GM08714 (cell line): ENCODE measurements around the gene GALNT11.

Source experiments
- H3K4me3 ChIP-seq: fragments of 200-500 bp; sonication (Bioruptor generic); 2 replicates; pipeline ENCODE4 v1.5.1; 2014; ENCODE audit warnings: mild to moderate bottlenecking, low read length, inconsistent platforms
- ZNF274 ChIP-seq: IDR thresholded peaks from 2 replicates; pipeline ENCODE4 v1.6.1; 2012; ENCODE audit warnings: mild to moderate bottlenecking, low read depth, low read length

The GALNT11 gene

DNA sequence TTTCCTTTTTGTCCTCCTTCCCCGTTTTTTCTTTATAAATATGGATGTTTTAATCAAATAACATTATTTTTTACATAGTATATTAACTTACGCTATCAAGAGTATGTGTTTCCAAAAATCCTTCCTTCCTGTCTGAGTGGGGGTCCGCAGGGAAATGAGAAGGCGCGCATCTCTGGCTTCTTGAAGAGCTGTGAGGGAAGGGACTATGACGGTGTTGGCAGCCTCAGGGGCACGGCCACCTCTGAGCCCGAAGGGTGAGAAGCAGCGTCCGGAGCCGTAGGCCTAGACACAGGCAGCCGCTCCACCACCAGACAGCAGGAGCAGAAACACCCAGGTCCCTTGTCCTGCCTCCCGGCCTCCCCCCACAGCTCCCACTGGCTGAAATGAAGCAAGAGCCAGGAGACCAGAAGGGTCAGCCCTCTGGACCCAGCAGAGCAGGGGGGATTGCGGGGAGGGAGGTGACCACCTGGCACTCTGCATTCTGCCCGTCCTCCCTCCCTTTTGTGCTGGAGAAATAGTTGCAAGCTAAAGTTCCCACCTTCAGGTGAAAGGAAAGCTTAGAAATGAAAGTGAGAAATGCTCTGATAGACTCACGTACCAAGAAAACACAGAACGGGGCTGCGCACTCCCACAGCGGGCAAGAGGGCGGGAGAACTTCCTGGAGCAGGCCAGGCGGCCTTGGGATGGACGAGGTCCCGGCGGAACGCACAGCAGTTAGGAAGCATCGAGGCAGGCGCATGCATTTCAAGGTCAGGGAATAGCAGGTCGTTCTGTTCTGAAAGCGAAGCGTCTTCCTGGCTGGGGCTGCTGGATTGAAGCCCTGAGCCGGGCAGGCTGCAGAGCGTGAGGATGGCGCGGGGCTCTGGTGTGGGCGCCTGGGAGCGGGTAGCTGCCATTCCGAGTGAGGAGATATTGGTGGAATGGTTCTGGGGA lies 105.5 kb downstream of the GALNT11 start:
- TF ChIP-seq ZNF274: no peak

DNA sequence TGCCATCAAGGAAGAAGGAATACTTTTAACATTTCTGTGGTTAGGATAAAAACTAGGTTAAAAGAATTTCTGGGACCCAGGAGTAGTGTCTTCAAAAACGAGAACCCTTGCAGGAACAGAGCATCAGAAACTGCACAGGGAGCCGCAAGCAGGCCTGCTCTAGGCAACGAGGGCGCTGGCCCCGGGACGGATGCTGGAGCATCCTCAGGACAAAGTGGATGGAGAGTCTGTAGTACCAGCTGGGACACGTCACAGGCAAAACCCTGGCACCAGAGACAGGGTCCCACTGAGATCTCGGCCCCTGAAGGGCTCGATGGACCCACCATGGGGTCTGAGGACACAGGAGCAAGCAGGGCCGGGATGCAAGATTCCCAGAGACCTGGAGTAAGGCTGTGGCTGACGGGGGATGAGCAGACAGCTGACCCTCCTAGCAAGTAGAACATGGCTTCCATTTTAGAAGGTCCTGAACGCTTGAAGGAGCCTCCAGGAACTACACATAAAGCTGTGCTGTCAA lies 106.6 kb downstream of the GALNT11 start:
- no peak for TF ChIP-seq ZNF274
- no peak overlapping the region for H3K4me3 ChIP-seq

More for the DNA sequence above, 105.5 kb downstream of the GALNT11 start:
- no peak overlapping the region for H3K4me3 ChIP-seq

DNA sequence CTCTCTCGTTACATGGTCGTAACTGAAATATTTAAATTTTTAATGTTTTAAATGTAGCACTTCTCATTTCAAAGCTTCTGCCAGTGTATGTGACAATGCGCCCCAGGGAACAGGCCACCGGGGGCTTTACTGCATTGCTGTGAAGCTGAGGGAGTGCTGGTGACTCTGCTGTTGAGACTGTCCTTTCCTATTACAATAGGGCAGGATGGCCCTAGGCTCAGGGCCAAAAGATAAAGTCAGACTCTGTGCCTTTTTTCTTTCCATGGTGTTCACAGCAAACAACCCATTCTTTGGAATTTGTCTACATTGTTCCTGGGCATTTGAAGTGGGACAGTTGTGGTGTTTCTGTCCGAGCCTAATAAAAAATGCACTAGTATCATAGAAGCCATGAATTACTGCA lies 107.3 kb downstream of the GALNT11 start:
- no peak for TF ChIP-seq ZNF274
- H3K4me3 ChIP-seq: no peak overlapping the region

GRCh38 chr7:152133804-152134203 lies 108.3 kb downstream of the GALNT11 start:
- no peak for TF ChIP-seq ZNF274
- no peak overlapping the region for H3K4me3 ChIP-seq

GRCh38 chr7:152136686-152137085 lies 111.2 kb downstream of the GALNT11 start:
- H3K4me3 ChIP-seq: no peak overlapping the region
- TF ChIP-seq ZNF274: no peak

GRCh38 chr7:152137476-152138025 lies 112.1 kb downstream of the GALNT11 start:
- no peak for TF ChIP-seq ZNF274
- H3K4me3 ChIP-seq: no peak overlapping the region

GRCh38 chr7:152140067-152140466 lies 114.6 kb downstream of the GALNT11 start:
- TF ChIP-seq ZNF274: no peak
- no peak overlapping the region for H3K4me3 ChIP-seq

DNA sequence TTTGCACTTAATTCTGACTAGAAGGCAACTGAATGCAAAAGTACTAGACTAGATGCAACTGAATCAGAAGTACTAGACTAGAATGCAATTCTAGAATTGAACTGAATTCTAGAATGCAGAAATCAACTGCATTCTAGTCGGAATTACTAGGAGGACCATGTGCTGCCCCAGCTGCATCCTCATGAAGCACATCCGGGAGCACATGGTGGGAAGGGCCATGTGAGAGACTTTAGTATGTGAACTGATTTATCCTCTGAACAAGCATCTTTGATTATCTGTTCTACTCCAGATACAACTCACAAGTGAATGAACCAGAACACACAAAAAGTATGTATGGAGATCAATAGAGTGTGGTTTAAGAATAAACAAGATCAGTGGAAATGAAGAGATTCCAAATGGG lies 115.1 kb downstream of the GALNT11 start:
- H3K4me3 ChIP-seq: no peak overlapping the region
- no peak for TF ChIP-seq ZNF274

DNA sequence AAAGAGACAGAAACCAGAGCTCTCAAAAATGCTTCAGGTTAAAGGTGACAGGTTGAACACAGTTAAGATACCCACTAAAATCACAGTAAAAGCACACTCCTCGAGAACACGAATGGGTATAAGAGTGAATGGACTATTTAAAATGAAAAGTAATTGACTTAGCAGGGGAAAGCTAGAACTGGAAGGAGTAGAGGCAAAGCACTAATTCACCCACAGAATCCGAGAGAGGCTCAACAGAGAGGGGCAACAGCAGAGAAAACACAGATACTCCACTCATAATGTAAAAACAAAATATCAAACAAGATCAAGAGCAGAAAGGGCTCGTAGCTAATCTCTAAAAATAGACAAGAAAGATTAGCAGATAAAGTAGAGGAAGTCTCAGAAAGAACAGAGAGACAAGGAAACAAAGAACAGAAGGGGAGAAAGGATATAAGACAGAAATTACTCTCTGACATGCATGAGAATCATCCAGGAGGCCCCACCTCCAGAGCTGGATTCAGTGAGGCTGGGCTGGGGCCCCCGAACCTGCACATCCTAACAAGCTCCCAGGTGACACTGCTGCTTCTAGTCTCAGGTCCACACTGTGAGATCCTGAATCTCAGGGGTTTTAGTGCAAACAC lies 117.6 kb downstream of the GALNT11 start:
- TF ChIP-seq ZNF274: no peak
- no peak overlapping the region for H3K4me3 ChIP-seq

DNA sequence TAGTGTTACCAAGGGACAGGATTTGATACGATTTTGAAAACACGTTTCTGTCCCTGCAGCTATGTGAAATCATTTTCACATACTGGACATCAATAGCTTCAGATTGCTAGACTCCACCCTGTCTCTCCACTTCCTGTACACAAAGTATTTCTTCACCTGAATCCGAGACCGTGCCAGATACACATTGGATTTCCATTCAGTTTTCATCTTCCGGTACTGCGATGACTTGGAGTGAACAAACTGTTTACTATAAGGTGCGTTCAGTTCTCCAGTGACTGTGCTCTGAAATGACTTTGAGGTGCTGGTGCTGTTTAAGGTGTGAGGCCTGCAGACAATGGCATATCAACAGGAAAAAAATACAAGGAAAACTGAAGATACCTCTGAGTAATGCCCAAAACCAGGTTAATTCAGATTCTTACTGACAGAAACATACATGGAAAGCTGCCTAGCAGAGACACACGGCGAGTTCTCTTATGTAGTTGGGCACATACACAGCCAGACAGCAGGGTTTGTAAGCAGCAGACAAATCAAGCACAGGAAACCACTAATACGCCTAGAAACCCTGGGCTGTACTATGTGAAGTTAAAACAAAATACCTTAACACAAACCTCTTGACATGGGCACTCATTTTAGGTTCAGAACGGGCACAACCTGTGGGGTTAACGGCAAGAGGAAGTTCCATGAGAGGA lies 119.2 kb downstream of the GALNT11 start:
- no peak for TF ChIP-seq ZNF274

GRCh38 chr7:152145853-152146466 lies 120.5 kb downstream of the GALNT11 start:
- no peak overlapping the region for H3K4me3 ChIP-seq
- no peak for TF ChIP-seq ZNF274

More for the DNA sequence above, 119.2 kb downstream of the GALNT11 start:
- no peak overlapping the region for H3K4me3 ChIP-seq

- no peak for TF ChIP-seq ZNF274
- H3K4me3 ChIP-seq: no peak overlapping the region
Measured at GRCh38 chr7:152148706-152149105, 123.2 kb downstream of the GALNT11 start.

GRCh38 chr7:152149363-152149762 lies 123.9 kb downstream of the GALNT11 start:
- TF ChIP-seq ZNF274: no peak
- no peak overlapping the region for H3K4me3 ChIP-seq

DNA sequence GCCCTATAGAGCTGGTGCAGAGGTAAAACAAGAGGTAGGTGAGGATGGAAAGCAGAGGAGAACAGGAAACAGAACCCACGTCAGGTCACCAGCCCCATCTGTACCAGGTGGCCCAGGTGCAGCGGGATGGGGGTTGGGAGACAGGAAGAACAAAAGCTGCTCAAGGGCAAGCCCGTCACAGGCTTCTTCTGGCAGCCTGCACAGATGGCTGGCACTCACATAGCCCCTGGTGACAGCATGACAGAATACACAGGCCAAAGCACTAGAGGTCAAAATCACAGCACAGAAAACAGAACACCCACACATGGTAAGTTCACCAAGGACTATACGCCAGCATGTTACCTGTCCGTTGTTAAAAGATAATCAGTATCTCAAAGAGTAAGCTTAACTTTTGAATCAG lies 126.8 kb downstream of the GALNT11 start:
- no peak overlapping the region for H3K4me3 ChIP-seq
- no peak for TF ChIP-seq ZNF274
